Pancreas (tissue), 10 donors: ENCODE data around the gene PRXL2A. TPM values are rescaled to one million over a fixed set of nuclear protein-coding genes. Genes with fewer than 3 reads are reported as not detected.

Experiments
- ATAC-seq, 4 donors: fragments of 200-7000 bp; cut with Tn5 transposase; one replicate each; pipeline versions ENCODE4 v1.8.0 to v1.9.1; 2020; ENCODE audit warnings: mild to moderate bottlenecking in 4 of 4, moderate library complexity in 4 of 4
- DNase-seq, 6 donors: peaks; one replicate each; pipeline ENCODE4 v3.0.0-alpha.2; 2020
- FAIRE-seq: peaks from 2 replicates; lab custom pipeline; 2012; peaks lifted over from hg19 to GRCh38; lab: Jason Lieb, UNC
- H3K27ac ChIP-seq, 4 donors: fragments of 200-600 bp; sonication (generic); 1 replicate in 3 of 4; 2 replicates in 1 of 4; pipeline versions ENCODE4 v1.5.0 to v1.8.0; 2020
- H3K27me3 ChIP-seq, 4 donors: fragments of 200-600 bp; one replicate each; pipeline ENCODE4 v1.8.0; 2021
- H3K36me3 ChIP-seq, 3 donors: fragments of 200-600 bp; sonication (generic) in 1 of 3; one replicate each; pipeline versions ENCODE4 v1.5.0 to v1.8.0; 2020 to 2021
- H3K4me1 ChIP-seq, 3 donors: fragments of 200-600 bp; one replicate each; pipeline ENCODE4 v1.8.0; 2021
- H3K4me3 ChIP-seq, 4 donors: fragments of 200-600 bp; sonication (generic) in 2 of 4; one replicate each; pipeline versions ENCODE4 v1.5.0 to v1.8.0; 2020 to 2021
- H3K9me3 ChIP-seq, 4 donors: fragments of 200-600 bp; one replicate each; pipeline ENCODE4 v1.8.0; 2021
- WGBS, 2 donors: extraction: QIAGEN DNeasy Blood & Tissue Kit; methylation state at CpG; one replicate each; pipeline ENCODE4 v1.1.7; 2013; 5-methylcytosine and 5-hydroxymethylcytosine counted together
- intact Hi-C, 3 donors: fragments of 100-400 bp; cut with DNase I; formaldehyde crosslinking; loops; one replicate each; pipeline versions ENCODE4 v1.11.1 to v1.14.2; 2022
- polyA plus RNA-seq, 2 donors: library from polyadenylated mRNA; stranded (reverse); fragments of 200-250 nt; gene quantifications; one replicate each; pipeline ENCODE4 v1.2.3, GENCODE V29; 2013
- total RNA-seq, 6 donors: library from RNA; stranded (reverse); fragmentation: NEBNext Ultra II Directional in 4 of 6; extraction: Animal tissue kit (Norgen Biotek cat#: 25700) in 4 of 6; gene quantifications; one replicate each; pipeline versions ENCODE4 v1.2.1 to v1.2.4, GENCODE V29; 2021 to 2023
- TF ChIP-seq, protein P1 (sequence below), 4 donors: fragments of 200-600 bp; sonication (generic) in 3 of 4; IDR thresholded peaks; one replicate each; pipeline versions ENCODE4 v1.5.0 to v1.8.0; 2021; ENCODE audit warnings: antibody characterized with exemption in 4 of 4
- donor health status: healthy with polysubstance abuse.
- donor health status: DM: no; HTN: no; CAD: no; lungs with moderate emphysema.
- donor health status: DM: no; HTN: no; CAD: no.
- donor health status: control.
- donor health status: control.
- donor health status: Bipolar disorder and iron deficiency.
- donor health status: DM: yes; HTN: yes; CAD: no.
- donor health status: DM: no; HTN: no; CAD: no.
- donor health status: DM: no; HTN: no; CAD: no.
- donor health status: DM: yes; HTN: yes; CAD: no.

PRXL2A gene
- total and polyA plus RNA-seq, 8 donors, result 18.2 to 39.8 (median 26.8) TPM

- no peak for FAIRE-seq
- intact Hi-C loops, result no loop called here
- Histone ChIP-seq H3K4me1 (peaks cover 20 to 32% (median 24%) of the 10 kb centered on the region in 3 donors), H3K27me3 (no peaks in the 10 kb centered on the region), H3K36me3 (no peaks in the 10 kb centered on the region), H3K27ac (no peak overlapping the region), H3K4me3 (no peak overlapping the region), H3K9me3 (no peaks in the 10 kb centered on the region)
- ATAC-seq, result no peak
- TF ChIP-seq, protein P1, sequence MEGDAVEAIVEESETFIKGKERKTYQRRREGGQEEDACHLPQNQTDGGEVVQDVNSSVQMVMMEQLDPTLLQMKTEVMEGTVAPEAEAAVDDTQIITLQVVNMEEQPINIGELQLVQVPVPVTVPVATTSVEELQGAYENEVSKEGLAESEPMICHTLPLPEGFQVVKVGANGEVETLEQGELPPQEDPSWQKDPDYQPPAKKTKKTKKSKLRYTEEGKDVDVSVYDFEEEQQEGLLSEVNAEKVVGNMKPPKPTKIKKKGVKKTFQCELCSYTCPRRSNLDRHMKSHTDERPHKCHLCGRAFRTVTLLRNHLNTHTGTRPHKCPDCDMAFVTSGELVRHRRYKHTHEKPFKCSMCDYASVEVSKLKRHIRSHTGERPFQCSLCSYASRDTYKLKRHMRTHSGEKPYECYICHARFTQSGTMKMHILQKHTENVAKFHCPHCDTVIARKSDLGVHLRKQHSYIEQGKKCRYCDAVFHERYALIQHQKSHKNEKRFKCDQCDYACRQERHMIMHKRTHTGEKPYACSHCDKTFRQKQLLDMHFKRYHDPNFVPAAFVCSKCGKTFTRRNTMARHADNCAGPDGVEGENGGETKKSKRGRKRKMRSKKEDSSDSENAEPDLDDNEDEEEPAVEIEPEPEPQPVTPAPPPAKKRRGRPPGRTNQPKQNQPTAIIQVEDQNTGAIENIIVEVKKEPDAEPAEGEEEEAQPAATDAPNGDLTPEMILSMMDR (IDR thresholded peaks at IDR 0.05), result no peak
- DNase-seq, result no peak
- WGBS, 2 donors, result 81 to 91% methylated on average over 6 of the region's 6 CpGs
These were observed 75.9 kb downstream of the PRXL2A start for GRCh38 chr10:80484243-80484642.

DNA sequence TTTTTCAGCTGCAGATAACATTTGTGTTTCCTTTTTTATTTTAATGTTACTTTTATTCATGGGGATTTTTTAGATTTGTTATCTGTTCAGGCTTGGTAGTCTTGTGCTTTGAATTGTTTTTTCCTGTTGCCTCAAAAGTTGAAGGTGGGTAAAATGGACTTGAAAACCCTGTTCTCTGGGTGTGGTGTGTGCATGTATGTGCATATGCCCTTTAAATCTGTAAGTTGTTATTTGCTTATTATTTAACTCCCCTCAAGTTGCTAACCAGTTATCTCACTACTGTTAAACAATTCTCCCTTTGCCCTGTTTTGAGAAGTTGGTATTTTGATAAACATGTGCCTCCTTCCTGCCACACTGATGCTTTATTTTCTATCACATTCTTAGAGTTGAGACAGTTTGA lies 76.3 kb downstream of the PRXL2A start:
- Histone ChIP-seq H3K27ac (no peak overlapping the region), H3K9me3 (no peaks in the 10 kb centered on the region), H3K4me1 (peaks cover 20 to 32% (median 24%) of the 10 kb centered on the region in 3 donors), H3K4me3 (no peak overlapping the region), H3K27me3 (no peaks in the 10 kb centered on the region), H3K36me3 (no peaks in the 10 kb centered on the region)
- TF ChIP-seq, protein P1 (IDR thresholded peaks at IDR 0.05), result no peak
- ATAC-seq, result no peak
- FAIRE-seq, result no peak
- no peak for DNase-seq
- intact Hi-C loops, result no loop called here

- Histone ChIP-seq H3K4me3 (no peak overlapping the region), H3K4me1 (peaks cover 20 to 32% (median 24%) of the 10 kb centered on the region in 3 donors), H3K27me3 (no peaks in the 10 kb centered on the region), H3K27ac (no peak overlapping the region), H3K9me3 (no peaks in the 10 kb centered on the region), H3K36me3 (no peaks in the 10 kb centered on the region)
- TF ChIP-seq, protein P1 (IDR thresholded peaks at IDR 0.05), result no peak
- intact Hi-C loops, result no loop called here
- DNase-seq, result peak in 1 of 6 donors; percentile 12
- no peak for ATAC-seq
- no peak for FAIRE-seq
- 83 to 85% methylated on average over 10 of the region's 10 CpGs for WGBS, 2 donors
These were observed 77.0 kb downstream of the PRXL2A start for GRCh38 chr10:80485076-80485945.

- no peaks in the 10 kb centered on the region for H3K9me3 ChIP-seq
- DNase-seq (peak in 1 of 6 donors; percentile 24), FAIRE-seq (no peak), ATAC-seq (peak in 1 of 4 donors; percentile 9)
- no peak overlapping the region for H3K4me3 ChIP-seq
- intact Hi-C loops, result no loop called here
- H3K27ac ChIP-seq, result peak overlapping the region in 3 of 4 donors; percentile 37 to 58 (median 46)
- no peaks in the 10 kb centered on the region for H3K36me3 ChIP-seq
- H3K27me3 ChIP-seq, result no peaks in the 10 kb centered on the region
- TF ChIP-seq, protein P1 (IDR thresholded peaks at IDR 0.05), result no peak
- peaks cover 20 to 32% (median 24%) of the 10 kb centered on the region in 3 donors for H3K4me1 ChIP-seq
- 81 to 87% methylated on average over 17 of the region's 17 CpGs for WGBS, 2 donors
These were observed 77.8 kb downstream of the PRXL2A start for GRCh38 chr10:80485946-80486764.

Other genes starting within 250 kb of the PRXL2A start
- gene ANXA11, start 203.0 kb upstream of the PRXL2A start, total RNA-seq, result 100 to 1,000 TPM in 2 of 6 donors, 10 to 100 TPM in 4; 74.0 to 140 (median 91.8) TPM
- 100 to 1,000 TPM; 128 to 193 TPM for gene ANXA11, start 203.0 kb upstream of the PRXL2A start, polyA plus RNA-seq
- gene MAT1A, start 118.9 kb upstream of the PRXL2A start, total RNA-seq, result 10 to 100 TPM in 3 of 6 donors, 1 to 10 TPM in 3; 7.0 to 15.6 (median 10.0) TPM
- 1 to 10 TPM; 4.7 to 8.2 TPM for gene MAT1A, start 118.9 kb upstream of the PRXL2A start, polyA plus RNA-seq
- gene DYDC1, start 51.8 kb upstream of the PRXL2A start, total RNA-seq, result not detected
- not detected for gene DYDC1, start 51.8 kb upstream of the PRXL2A start, polyA plus RNA-seq
- gene DYDC2, start 51.8 kb upstream of the PRXL2A start, total RNA-seq, result under 1 TPM in 2 of 6 donors, not detected in 4; 0.32 to 0.44 TPM
- gene DYDC2, start 51.8 kb upstream of the PRXL2A start, polyA plus RNA-seq, result under 1 TPM; 0.05 to 0.15 TPM
- 10 to 100 TPM; 20.5 to 61.9 (median 26.2) TPM for gene TSPAN14, start 45.8 kb downstream of the PRXL2A start, total RNA-seq
- 10 to 100 TPM; 10.6 to 18.8 TPM for gene TSPAN14, start 45.8 kb downstream of the PRXL2A start, polyA plus RNA-seq
- gene SH2D4B, start 129.4 kb downstream of the PRXL2A start, total RNA-seq, result not detected
- gene SH2D4B, start 129.4 kb downstream of the PRXL2A start, polyA plus RNA-seq, result under 1 TPM in 1 of 2 donors, not detected in 1; 0.02 TPM